GM19463 (cell line): Measurements from ENCODE around the gene COL2A1.
A peak's percentile ranks its signal among the peaks of the same experiment; 100 is the strongest.
"Not testable (repeated sequence)": the region's sequence is repeated elsewhere in the genome, so short reads cannot be mapped to it uniquely, and the experiment has no call there.

Source experiments
- ATAC-seq: cut with Tn5 transposase; IDR thresholded peaks from one replicate; pipeline ENCODE4 v1.9.1; 2021; ENCODE audit warnings: mild to moderate bottlenecking, moderate library complexity; ENCODE audit not compliant: unreplicated experiment

Gene COL2A1

DNA sequence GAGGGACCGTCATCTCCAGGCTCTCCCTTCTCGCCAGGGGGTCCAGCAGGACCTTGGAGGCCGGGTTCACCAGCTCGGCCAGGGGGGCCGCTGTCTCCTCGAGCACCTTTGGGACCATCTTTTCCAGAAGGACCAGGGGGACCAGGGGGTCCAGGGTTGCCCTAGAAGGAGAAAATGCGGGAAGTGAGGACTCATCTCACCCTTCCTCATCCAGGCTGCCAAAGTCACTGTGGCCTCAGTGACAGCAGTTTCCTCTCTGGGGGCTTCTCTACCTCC lies 25.7 kb downstream of the COL2A1 start:
- no peak for ATAC-seq

DNA sequence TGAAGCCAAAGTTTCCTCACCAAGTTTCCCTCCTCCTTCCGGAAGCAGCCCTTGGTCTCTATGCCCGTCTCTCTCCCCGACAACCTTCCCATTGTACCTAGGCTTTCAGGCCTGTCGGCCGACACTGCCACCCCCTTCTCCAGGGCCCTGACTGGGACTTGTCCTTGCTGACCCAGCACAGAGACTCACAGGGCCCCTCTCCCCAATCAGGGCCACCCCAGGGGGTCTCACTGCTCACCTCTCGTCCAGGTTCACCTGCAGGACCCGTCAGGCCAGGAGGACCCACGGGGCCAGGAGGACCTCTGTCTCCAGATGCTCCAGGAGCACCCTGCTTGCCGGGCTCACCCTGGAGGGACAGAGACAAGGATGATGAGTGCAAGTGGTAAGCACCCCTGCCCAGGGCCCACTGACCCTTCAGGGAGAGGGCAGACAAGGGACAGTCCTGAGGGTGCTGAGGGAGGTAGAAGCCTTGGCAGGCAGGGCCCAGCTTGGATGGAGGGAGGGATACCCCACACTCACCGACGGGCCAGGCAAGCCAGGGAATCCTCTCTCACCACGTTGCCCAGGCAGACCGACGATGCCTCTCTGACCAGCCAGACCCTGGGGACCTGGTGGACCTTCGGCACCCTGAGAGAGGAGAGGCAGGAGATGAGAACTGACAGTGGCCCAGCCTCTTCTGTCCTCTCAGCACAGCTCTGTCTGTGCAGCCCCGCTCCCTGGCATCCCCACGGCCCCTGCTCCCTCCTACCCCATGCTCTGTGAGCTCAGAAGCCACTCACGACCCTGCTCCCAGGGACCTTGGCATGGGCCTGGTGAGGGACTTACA lies 26.3 kb downstream of the COL2A1 start:
- no peak for ATAC-seq

DNA sequence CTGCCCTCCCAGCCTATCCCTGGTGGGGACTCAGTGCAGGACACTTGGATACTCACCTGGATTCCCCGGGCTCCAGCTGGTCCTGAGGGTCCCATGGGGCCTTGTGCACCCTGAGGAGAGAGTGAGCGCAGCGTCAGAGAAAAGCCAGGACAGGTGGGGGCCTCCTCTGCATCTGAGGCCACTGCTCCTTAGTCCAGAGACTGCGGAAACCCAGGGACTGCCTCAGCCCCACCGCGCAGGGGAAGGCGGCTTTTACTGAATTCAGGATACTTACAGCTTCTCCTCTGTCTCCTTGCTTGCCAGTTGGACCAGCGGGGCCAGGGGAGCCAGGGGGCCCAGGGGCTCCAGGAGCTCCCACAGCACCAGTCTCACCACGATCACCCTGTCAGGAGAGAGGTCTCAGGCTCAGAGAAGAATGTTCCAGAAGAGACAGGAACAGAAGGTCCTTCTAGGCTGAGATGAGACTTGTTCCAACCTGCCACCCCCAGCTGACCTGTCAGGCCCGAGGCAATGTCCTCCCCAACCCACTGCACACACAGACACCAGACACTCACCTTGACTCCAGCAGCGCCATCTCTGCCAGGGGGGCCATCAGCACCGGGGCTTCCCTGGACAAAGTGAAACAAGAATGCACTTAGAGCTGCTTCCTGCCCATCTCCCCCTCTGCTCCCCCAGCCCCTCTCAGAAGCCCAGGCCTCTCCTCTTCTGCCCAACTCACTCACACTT lies 27.1 kb downstream of the COL2A1 start:
- no peak for ATAC-seq

DNA sequence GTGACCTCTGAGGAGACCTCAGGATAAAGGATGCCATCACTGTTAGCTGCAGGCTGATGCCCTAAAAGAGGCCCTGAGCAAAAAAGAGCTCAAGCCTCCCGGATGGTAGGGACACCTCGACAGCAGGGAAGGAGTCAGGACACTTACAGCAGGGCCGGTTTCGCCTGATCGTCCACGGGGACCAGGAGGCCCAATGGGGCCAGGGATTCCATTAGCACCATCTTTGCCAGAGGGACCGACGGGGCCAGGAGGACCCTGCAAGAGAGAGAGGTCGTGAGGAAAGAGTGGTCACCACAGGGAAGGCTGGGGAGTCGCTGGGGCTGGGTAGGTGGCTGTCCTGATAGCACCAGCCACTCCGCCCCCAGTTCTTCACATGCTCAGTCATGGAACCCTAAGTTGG lies 28.5 kb downstream of the COL2A1 start:
- no peak for ATAC-seq

DNA sequence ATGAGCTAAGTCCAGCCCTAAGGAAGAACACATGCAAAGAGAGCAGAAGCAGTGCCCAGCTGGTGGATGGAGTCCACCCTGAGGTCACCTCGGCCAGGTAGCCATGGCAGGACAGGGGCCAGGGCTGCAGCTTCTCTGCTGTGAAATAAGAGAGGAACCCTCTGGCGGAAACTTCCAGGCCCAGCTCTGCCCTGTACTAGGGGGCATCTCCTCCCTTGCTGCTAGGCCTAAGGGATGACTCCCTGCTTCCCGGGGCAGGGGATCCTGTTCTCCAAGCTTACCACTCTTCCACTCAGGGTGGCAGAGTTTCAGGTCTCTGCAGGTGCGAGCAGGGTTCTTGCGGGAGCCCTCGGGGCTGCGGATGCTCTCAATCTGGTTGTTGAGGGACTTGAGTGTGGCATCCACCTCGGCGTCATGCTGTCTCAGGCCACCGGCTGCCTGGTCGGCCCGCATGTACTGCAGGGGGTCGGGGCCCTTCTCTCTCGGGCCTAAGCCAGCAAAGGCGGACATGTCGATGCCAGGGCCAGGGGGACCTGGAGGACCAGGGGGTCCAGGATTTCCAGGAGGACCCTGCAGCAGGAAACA lies 29.1 kb downstream of the COL2A1 start:
- no peak for ATAC-seq

DNA sequence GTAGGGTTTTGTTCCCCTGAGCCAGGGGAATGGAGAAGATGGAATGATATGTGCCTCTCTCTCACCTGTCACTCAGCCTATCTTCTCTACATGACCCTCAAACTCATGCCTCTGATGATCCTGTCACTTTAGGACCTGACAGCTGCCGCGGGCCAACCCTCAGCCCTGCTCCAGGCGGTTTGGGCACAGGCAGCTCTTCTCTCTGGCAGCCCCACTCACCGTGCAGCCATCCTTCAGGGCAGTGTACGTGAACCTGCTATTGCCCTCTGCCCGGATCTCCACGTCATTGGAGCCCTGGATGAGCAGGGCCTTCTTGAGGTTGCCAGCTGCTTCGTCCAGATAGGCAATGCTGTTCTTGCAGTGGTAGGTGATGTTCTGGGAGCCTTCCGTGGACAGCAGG lies 30.4 kb downstream of the COL2A1 start:
- ATAC-seq = no peak

DNA sequence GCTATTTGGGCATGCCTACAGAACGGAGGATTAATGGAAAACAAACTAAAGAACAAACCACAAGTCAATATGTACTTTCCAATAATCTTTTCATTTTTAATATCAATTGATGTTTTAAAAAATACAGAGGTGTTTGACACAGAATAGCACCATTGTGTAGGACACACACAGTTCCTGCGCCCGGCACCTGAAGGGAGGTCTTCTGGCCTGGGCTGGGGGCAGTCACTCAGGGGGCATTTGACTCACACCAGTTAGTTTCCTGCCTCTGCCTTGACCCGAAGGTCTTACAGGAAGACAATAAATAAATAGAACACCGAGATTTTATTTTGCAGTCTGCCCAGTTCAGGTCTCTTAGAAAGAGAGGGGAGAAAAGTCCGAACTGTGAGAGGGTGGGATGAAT lies 31.4 kb downstream of the COL2A1 start:
- ATAC-seq = no peak

DNA sequence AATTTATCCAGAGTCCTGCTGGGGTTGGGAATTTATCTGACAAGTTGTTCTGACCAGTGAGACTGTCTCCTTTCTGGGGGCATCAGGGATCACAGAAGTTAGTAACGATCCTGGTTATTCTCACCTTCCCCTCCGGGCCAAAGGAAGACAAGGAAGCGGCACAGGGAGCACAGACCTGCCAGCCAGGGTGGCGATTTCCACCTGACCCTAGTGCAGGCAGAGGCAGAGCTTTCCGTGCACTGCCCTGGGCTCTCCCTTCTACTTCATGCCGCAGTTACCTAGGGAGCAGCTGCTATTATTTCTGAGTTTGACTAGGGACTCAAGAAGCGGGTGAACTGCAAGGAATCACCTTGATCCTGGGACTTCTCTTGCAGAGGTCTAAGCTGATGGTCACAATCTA lies 33.4 kb downstream of the COL2A1 start:
- no peak for ATAC-seq

DNA sequence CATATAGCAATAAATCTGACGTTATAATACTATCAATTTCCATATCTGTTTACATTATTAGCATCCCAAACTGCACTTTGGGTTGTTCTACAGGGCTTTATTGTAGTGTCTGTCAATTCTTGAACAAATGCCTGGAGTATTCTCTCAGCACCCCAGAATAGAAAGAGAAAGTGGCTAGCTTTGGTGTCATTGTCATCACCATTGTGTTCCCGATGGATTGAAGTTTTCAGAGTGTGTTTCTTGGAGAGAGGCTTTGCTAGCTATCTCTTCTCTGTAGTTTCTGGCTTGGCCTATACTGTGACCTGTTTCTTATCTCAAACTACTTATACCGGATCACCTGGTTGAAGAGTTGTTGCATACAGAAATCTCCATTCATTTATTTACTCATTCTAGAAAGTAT lies 34.4 kb downstream of the COL2A1 start:
- no peak for ATAC-seq

DNA sequence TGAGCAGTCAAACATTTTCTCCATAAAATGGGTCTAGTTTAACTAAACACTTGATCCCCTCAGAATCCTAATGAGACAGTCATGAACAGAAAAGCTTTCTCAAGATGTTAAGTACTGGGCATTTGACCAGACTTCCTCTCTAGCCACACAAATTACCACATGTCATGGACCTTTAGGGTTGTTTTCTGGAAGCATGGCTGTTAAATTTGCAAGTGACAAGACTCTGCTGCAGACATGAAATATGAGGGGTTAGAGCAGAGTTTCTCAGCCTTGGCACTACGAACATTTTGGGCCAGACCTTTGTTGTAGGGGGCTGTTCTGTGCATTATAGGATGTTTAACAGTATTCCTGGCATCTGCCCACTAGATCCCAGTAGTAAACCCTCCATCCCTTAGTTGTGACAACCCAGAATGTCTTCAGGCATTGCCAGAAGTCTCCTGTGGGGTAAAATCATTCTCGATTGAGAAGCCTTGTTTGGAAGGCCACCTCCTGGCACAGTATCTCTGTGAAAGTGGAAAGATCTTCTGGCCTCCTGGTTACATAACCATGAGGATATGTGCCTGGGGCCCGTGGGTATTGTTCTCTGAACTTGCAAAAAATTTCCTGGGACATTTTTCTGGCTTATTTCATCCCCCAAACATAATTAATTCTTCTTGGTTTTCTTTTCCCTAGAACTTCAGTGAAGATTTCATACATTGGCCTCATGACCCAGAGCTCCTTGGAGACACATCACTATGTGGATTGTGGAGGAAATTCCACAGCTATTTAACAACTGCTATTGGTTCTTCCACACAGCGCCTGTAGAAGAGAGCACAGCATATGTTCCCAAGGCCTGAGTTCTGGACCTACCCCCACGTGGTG lies 36.6 kb downstream of the COL2A1 start:
- ATAC-seq = no peak

DNA sequence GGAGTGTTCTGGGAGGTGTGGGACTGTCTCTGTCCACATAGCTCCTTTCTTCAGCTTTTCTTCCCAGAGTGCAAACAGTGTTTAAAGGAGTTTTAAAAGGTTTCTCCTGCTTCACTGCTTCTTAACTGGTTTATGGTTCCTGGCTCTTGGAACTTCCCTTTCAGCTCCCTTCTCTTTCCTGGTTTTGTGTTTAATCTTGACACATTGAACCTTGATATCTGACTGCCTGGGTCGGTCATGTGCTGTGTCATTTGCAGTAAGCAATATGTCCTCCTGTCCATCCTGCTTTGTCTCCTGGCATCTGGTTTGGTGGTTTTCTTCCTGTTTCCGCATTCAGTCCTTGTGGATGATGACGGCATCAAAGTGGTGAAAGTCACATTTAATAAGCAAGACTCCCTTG lies 38.7 kb downstream of the COL2A1 start:
- ATAC-seq = no peak

DNA sequence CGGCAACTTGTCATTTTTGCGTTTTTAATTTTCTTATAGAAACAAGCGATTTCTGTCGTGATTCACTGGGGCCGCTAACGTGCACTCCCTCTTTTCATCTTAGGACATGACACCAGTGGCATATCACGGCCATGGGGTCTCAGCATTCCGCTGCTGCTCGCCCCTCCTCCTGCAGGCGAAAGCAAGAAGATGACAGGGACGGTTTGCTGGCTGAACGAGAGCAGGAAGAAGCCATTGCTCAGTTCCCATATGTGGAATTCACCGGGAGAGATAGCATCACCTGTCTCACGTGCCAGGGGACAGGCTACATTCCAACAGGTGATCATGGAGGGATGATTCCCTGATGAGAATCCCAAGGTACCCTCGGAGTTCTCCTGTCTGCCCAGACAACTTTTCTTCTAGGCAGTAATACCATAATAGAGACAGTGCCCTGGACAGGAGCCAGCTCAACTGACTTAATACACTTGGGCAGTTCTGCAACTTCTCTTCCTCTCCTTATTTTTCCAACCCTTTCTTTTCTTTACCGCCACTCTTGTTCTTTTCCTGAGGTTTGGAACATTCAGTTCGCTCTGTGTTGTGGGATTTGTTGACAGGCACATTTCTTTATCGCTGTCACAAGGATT lies 40.1 kb downstream of the COL2A1 start:
- no peak for ATAC-seq

DNA sequence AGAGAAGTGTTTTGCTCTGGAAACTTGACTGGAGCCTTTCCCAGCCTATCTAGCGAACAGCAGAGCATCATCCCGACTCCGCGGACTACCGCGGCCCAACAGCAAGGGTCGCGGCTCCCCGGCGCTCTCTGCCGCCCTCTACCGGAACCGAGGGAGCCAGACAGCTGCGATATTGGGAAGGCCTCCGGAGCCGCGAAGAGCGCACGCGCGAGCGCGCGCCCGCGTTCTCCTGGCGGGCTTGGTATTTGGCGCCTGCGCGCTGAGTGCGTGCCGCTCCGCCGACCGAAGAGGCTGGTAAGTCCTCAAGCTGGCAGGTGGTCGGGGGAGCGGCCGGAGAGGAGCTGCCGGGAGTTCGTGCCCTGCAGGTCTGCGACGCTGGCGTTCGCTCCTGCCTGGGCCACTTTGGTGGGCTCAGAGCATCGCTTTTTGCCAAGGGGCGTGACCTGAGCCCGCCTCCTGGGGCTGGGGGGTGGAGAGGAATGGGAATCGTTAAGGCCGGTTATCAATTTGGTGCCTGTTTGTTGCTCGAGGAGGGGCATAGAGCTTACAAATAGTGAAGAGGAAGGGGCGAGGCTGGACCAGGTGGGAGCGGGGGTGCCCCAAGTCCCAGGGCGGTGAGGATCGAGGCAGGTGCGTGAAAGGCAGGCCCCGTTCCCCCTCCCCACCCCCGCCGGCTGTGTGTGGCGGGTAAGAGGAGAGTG lies 40.8 kb downstream of the COL2A1 start, which contains the start of gene TMEM106C:
Gene TMEM106C (plus strand): TSS at position 257 of the 701 bp plus-strand sequence. CDS start 641 bp downstream, outside the sequence.
- peak; percentile 93 for ATAC-seq

DNA sequence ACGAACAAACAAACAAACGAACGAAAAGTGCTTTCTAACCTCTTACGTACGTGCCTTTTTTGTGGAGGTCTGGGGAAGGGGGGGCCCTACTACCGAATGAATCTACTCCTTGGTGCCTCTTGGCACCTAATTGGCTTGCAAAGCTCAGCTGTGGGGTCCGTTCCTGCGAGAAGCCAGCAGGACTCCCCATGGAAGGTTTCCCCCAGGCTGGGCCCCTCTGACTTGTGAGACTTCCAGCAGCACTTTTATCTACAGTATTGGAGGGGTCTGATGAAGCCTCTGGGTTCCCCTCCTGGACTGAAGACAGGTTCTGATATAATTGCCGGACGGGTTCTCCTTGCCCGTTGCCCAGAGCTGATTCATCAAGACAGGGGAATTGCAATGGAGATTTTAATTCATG lies 42.1 kb downstream of the COL2A1 start:
- ATAC-seq = no peak

DNA sequence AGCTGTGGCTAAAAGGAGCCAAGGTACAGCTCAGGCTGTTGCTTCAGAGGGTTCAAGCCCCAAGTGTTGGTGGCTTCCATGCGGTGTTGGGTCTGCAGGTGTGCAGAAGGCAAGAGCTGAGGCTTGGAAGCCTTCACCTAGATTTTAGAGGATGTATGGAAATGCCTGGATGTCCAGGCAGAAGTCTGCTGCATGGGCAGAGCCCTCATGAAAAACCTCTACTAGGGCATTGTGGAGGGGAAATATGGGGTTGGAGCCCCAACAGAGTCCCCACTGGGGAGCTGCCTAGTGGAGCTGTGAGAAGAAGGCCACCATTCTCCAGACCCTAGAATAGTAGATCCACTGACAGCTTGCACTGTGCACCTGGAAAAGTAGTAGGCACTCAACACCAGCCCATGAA lies 46.6 kb downstream of the COL2A1 start:
- ATAC-seq = not testable (repeated sequence)

DNA sequence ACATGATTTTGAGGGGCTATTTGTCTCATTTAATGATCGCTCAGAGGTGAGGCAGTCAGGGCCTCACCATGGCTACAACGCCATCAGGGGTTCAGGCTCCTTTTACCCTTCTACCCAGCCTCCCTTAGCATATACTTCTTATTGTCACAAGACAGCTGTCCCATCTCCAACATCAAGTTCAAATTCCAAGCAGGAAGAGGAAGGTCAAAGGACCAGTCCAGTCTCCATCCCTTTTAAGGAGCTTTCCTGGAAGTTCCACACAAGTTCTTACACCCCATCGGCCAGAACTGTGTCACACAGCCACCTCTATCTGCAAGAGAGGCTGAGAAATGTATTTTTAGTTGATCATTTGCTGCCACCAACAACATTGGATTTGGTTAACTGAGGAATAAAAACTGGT lies 49.2 kb downstream of the COL2A1 start:
- no peak for ATAC-seq

DNA sequence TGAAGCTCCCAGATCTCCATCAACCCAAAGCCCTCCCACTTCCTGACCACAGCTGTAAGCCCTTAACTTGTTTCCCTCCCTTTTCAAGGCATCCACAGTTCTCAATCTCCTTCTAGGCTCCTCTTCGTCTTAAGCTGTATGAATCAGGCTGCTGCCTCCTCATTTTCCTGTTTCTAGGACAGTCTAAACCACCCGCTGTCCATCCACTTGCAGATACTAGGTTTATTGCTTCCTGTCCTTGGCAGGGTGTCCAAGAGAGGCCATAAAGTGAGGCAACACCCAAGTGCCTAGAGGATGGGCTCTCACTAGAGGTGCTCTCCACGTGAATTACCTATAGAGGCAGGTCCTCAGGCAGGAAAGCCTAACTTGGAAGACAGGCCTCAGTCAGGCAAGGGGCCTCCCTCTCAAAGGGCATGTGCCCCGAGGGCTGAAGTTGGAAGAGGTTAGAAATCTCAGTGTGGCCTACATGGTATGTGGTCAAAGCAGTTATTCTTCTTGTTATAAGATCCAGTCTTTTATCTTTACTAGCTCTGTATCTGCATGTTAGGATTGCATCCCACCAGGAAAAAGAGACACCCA lies 49.7 kb downstream of the COL2A1 start:
- ATAC-seq = no peak

DNA sequence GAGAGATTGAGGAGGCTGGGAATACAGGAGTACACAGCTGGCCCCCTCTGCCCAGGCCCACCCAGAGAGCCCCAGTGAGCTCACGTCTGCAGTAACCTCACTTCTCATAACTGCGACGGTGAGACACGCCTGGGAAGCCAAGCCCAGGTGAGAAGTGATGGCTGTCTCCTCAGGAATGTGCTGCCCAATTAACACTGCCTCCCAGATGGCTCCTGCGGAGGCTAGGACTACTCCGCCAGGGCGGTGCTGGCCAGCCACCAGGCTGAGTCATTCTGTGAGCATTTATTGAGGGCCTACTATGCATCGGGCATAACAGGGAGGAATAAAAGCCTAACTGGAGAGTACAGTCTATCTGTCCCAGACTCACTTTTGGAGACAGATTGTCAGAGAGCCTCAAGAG lies 50.2 kb downstream of the COL2A1 start:
- ATAC-seq = no peak

DNA sequence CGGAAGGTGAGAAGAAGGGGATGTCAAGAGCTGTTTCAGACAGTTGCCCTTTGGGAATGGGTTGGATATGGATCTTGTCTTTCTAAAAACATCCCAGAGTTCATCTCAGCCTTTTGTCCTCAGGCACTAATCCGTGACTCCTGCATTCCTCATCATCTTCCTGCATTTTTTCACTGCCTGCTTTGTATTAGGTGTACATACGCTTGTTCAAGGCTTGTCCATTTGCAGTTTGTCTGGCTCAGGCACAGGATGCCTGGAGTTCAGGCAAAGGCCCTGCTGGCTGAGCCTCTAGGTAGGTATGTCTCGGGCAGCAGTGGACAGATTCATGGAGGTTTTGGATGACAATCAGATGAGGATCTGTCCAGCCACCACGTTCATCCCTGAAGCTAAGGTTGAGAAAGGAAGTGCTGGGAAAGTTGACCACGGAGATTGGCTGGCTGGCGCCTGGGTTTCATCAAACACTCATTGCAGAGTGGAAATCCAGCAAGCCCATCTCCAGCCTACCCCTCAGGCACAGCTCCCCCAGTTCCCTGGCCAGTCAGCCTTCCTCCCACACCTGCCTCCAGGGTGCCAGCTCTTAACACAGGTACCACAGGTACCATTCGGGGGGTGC lies 53.3 kb downstream of the COL2A1 start:
- ATAC-seq = no peak
